Smooth muscle cell (in vitro differentiated cells): ENCODE results near the gene CEL. TPM values are rescaled to one million over a fixed set of nuclear protein-coding genes. Genes with fewer than 3 reads are reported as not detected.

Source experiments
- DNase-seq: peaks from one replicate; lab custom pipeline; 2025; ENCODE audit not compliant: unreplicated experiment; lab: John Stamatoyannopoulos, UW
- H2AFZ ChIP-seq: fragments of 200-600 bp; sonication (generic); 2 replicates; pipeline ENCODE4 v1.6.0; 2016; ENCODE audit warnings: antibody characterized with exemption, low read depth, mild to moderate bottlenecking
- H3F3A ChIP-seq: fragments of 200-600 bp; sonication (generic); 2 replicates; pipeline ENCODE4 v1.6.0; 2017; ENCODE audit warnings: antibody characterized with exemption, low read depth
- H3K27ac ChIP-seq: fragments of 200-600 bp; sonication (generic); 2 replicates; pipeline ENCODE4 v1.5.1; 2016; ENCODE audit warnings: low read depth, mild to moderate bottlenecking
- H3K27me3 ChIP-seq: fragments of 200-600 bp; sonication (generic); 2 replicates; pipeline ENCODE4 v1.6.1; 2016; ENCODE audit warnings: low read depth, mild to moderate bottlenecking
- H3K36me3 ChIP-seq: fragments of 200-600 bp; sonication (generic); 2 replicates; pipeline ENCODE4 v1.5.1; 2016; ENCODE audit warnings: low read depth
- H3K4me1 ChIP-seq: fragments of 200-600 bp; sonication (generic); 2 replicates; pipeline ENCODE4 v1.5.1; 2016; ENCODE audit warnings: low read depth
- H3K4me2 ChIP-seq: fragments of 200-600 bp; sonication (generic); 2 replicates; pipeline ENCODE4 v1.6.0; 2016; ENCODE audit warnings: mild to moderate bottlenecking
- H3K4me3 ChIP-seq: fragments of 200-600 bp; sonication (generic); 2 replicates; pipeline ENCODE4 v1.5.1; 2016; ENCODE audit warnings: mild to moderate bottlenecking
- H3K79me2 ChIP-seq: fragments of 200-600 bp; sonication (generic); 2 replicates; pipeline ENCODE4 v1.6.0; 2016; ENCODE audit warnings: low read depth, mild to moderate bottlenecking
- H3K9ac ChIP-seq: fragments of 200-600 bp; sonication (generic); 2 replicates; pipeline ENCODE4 v1.6.0; 2016; ENCODE audit warnings: low read depth
- H3K9me3 ChIP-seq: fragments of 200-600 bp; sonication (generic); replicated peaks from 2 replicates; pipeline ENCODE4 v1.5.1; 2016; ENCODE audit warnings: low read depth
- H4K20me1 ChIP-seq: fragments of 200-600 bp; sonication (generic); 2 replicates; pipeline ENCODE4 v1.6.0; 2016; ENCODE audit warnings: low read depth
- WGBS: methylation state at CpG from one replicate; pipeline ENCODE4 v1.1.7; 2016; ENCODE audit warnings: low lambda C conversion rate; 5-methylcytosine and 5-hydroxymethylcytosine counted together
- polyA plus RNA-seq: library from polyadenylated mRNA; unstranded; fragments of >200 nt; fragmentation: Nextera tagmentation; extraction: Ambion mirVana; gene quantifications from 2 replicates; pipeline ENCODE4 v1.2.1, GENCODE V29; 2016
- total RNA-seq: library from RNA; depleted of rRNA; stranded (reverse); fragments of >200 nt; gene quantifications from 2 replicates; pipeline ENCODE4 v1.2.3, GENCODE V29; 2014
- TF ChIP-seq, protein P1 (sequence below): fragments of 200-600 bp; sonication (generic); IDR thresholded peaks from 2 replicates; pipeline ENCODE4 v1.5.1; 2017; ENCODE audit warnings: borderline replicate concordance, mild to moderate bottlenecking, antibody characterized with exemption; ENCODE audit not compliant: insufficient read depth, poor library complexity, severe bottlenecking

Gene CEL
- total and polyA plus RNA-seq, 2 experiments from 2014 or later: 0.18 to 0.73 TPM

DNA sequence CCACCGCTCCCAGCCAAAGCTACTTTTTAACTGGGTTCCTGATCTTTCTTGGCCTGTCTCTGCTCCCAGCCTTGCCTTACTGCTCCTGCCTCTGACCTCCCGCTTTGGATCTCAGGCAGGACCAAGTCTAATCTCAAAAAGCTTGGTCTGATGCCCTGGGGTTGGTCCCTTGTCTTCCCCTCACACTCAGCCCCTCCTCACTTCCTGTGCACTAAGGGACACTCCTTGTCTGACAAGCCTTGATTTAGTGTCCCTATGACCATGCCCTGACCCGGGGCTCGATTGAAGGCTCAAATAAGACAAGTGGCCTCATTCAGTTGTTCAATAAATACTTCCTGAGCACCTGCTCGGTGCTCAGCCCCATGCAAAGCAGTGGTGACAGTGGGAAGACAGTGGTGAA, 34.6 kb upstream of the CEL start:
- Histone ChIP-seq H3K9ac (no peak overlapping the region), H4K20me1 (peaks cover 2% of the 10 kb centered on the region), H3K9me3 (no peaks in the 10 kb centered on the region), H3F3A (peaks cover 4% of the 10 kb centered on the region), H3K27ac (no peak overlapping the region), H3K27me3 (no peaks in the 10 kb centered on the region), H3K4me3 (no peak overlapping the region), H3K79me2 (peaks cover 22% of the 10 kb centered on the region), H2AFZ (no peak overlapping the region), H3K4me2 (no peak overlapping the region), H3K4me1 (peaks cover 17% of the 10 kb centered on the region), H3K36me3 (no peaks in the 10 kb centered on the region)
- TF ChIP-seq, protein P1, sequence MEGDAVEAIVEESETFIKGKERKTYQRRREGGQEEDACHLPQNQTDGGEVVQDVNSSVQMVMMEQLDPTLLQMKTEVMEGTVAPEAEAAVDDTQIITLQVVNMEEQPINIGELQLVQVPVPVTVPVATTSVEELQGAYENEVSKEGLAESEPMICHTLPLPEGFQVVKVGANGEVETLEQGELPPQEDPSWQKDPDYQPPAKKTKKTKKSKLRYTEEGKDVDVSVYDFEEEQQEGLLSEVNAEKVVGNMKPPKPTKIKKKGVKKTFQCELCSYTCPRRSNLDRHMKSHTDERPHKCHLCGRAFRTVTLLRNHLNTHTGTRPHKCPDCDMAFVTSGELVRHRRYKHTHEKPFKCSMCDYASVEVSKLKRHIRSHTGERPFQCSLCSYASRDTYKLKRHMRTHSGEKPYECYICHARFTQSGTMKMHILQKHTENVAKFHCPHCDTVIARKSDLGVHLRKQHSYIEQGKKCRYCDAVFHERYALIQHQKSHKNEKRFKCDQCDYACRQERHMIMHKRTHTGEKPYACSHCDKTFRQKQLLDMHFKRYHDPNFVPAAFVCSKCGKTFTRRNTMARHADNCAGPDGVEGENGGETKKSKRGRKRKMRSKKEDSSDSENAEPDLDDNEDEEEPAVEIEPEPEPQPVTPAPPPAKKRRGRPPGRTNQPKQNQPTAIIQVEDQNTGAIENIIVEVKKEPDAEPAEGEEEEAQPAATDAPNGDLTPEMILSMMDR: no peak
- no peak for DNase-seq
- WGBS: 68% methylated on average over 5 of the region's 5 CpGs

DNA sequence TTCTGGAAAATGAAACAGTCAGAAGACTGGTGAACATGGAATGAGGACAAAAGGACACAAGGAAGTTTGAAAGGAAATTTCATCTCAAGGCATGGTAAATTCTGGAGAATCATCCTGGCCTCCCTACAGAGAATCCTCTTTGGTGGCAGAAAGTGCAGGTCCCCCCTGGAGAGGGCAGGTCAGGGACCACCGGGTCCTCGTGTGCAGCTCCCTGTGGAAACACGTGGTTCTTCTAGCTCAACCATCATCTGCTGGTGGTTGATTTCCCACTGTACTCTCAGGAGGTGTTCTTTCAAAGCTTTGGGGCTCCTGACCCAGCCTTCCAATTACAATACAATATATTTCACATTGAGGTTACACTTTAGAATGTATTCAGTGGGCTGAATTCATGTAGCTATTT, 33.6 kb upstream of the CEL start:
- H3K9me3 ChIP-seq: no peaks in the 10 kb centered on the region
- no peak for DNase-seq
- H3K36me3 ChIP-seq: no peaks in the 10 kb centered on the region
- H2AFZ ChIP-seq: no peak overlapping the region
- H3K27ac ChIP-seq: no peak overlapping the region
- TF ChIP-seq, protein P1: no peak
- peaks cover 25% of the 10 kb centered on the region for H3K4me1 ChIP-seq
- H3F3A ChIP-seq: peaks cover 4% of the 10 kb centered on the region
- no peak overlapping the region for H3K9ac ChIP-seq
- no peak overlapping the region for H3K4me2 ChIP-seq
- 91% methylated on average over 3 of the region's 3 CpGs for WGBS
- H3K79me2 ChIP-seq: peaks cover 33% of the 10 kb centered on the region
- peaks cover 10% of the 10 kb centered on the region for H4K20me1 ChIP-seq
- H3K4me3 ChIP-seq: no peak overlapping the region
- H3K27me3 ChIP-seq: no peaks in the 10 kb centered on the region

DNA sequence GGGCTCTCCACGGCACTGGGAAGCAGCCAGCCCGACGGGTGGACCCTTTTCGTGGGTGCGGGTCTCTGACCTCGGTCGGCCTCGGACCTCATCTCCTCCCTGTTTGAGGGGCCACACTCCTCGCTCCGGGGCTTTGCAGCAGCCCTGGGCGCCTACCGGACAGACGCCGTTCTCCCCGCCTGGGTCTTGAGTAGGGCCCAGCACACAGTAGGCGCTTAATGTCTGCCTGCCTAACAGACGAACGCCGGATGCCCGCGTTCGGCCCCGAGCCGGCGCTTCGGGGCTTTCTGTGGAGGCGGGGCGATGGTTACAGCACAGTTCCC, 31.8 kb upstream of the CEL start:
- peak overlapping the region; percentile 74 for H3K27ac ChIP-seq
- peaks cover 4% of the 10 kb centered on the region for H3F3A ChIP-seq
- no peaks in the 10 kb centered on the region for H3K36me3 ChIP-seq
- H3K79me2 ChIP-seq: peaks cover 51% of the 10 kb centered on the region
- peak overlapping the region; percentile 77 for H3K4me3 ChIP-seq
- WGBS: 2% methylated on average over 28 of the region's 28 CpGs
- peak overlapping the region; percentile 91 for H3K4me2 ChIP-seq
- TF ChIP-seq, protein P1: no peak
- DNase-seq: no peak
- H2AFZ ChIP-seq: peak overlapping the region; percentile 86
- H4K20me1 ChIP-seq: peaks cover 24% of the 10 kb centered on the region
- H3K9me3 ChIP-seq: no peaks in the 10 kb centered on the region
- H3K4me1 ChIP-seq: peaks cover 25% of the 10 kb centered on the region
- H3K9ac ChIP-seq: peak overlapping the region; percentile 90
- no peaks in the 10 kb centered on the region for H3K27me3 ChIP-seq

DNA sequence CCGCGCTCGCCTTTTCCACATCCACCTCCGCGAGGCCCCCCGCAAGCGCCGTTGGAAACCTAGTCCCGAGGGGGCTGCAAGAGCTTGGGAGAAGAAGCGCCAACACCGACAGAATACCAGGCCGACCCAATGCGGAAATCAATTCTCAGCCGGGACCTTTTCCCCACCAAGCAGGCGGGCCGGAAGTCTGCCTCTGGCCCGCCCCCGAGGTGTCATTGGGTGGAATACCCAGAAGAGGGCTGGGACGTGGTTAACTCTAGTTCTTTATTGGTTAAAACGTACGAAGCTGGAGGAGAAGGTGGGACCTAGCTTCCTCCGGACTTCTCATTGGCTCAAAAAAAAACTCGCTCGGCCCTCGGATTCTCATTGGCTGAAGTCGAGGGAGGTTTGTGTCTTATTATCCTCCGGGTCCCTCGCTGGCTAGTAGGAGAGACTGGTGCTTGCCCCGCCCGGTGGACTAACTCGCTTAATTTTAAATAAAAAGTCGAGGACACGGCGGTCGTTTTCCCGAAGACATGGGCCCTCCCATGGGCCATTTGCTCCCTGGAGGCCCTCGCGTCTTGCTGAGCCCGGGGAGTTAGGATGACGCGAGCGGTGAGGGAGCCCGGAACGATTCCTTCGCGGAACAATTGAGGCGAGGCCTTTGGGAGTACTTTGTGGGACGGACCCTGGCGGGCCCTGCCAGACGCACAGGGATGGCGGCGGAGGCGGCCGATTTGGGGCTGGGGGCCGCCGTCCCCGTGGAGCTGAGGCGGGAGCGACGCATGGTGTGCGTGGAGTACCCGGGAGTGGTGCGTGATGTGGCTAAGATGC, 31.3 kb upstream of the CEL start, which contains the start of gene GTF3C5:
TSS of gene GTF3C5 (plus strand) at position 681 of the 813 bp plus-strand sequence. CDS start at position 696, 15 bp downstream.
- H3K4me1 ChIP-seq: peaks cover 25% of the 10 kb centered on the region
- H3K27ac ChIP-seq: peak within 1 kb of the TSS; percentile 79
- TF ChIP-seq, protein P1: no peak
- peak within 1 kb of the TSS; percentile 77 for H3K4me3 ChIP-seq
- H3K36me3 ChIP-seq: no peaks in the 10 kb centered on the region
- H4K20me1 ChIP-seq: peaks cover 30% of the 10 kb centered on the region
- peaks cover 56% of the 10 kb centered on the region for H3K79me2 ChIP-seq
- 1% methylated on average over 62 of the region's 63 CpGs for WGBS
- no peaks in the 10 kb centered on the region for H3K27me3 ChIP-seq
- DNase-seq: peak; percentile 92
- H3K9me3 ChIP-seq: no peaks in the 10 kb centered on the region
- H3K4me2 ChIP-seq: peak within 1 kb of the TSS; percentile 91
- peak within 1 kb of the TSS; percentile 86 for H2AFZ ChIP-seq
- peaks cover 4% of the 10 kb centered on the region for H3F3A ChIP-seq
- peak within 1 kb of the TSS; percentile 90 for H3K9ac ChIP-seq
